GM18517 (cell line): ENCODE data around the gene NT5C3A.
"Not testable (repeated sequence)": the region's sequence is repeated elsewhere in the genome, so short reads cannot be mapped to it uniquely, and the experiment has no call there.

ENCODE experiments used
- ATAC-seq: cut with Tn5 transposase; IDR thresholded peaks from one replicate; pipeline ENCODE4 v1.9.1; 2021; ENCODE audit warnings: mild to moderate bottlenecking, moderate library complexity; ENCODE audit not compliant: unreplicated experiment

NT5C3A gene

GRCh38 chr7:32991068-32991585 is 71.4 kb downstream of the NT5C3A start:
- not testable (repeated sequence) for ATAC-seq

GRCh38 chr7:32988148-32988547 is 74.4 kb downstream of the NT5C3A start:
- ATAC-seq, result peak; percentile 84

- ATAC-seq, result not testable (repeated sequence)
These were observed 82.7 kb downstream of the NT5C3A start for GRCh38 chr7:32979902-32980301.

GRCh38 chr7:32979246-32979645 is 83.3 kb downstream of the NT5C3A start:
- not testable (repeated sequence) for ATAC-seq

GRCh38 chr7:32977159-32977558 is 85.4 kb downstream of the NT5C3A start:
- not testable (repeated sequence) for ATAC-seq

DNA sequence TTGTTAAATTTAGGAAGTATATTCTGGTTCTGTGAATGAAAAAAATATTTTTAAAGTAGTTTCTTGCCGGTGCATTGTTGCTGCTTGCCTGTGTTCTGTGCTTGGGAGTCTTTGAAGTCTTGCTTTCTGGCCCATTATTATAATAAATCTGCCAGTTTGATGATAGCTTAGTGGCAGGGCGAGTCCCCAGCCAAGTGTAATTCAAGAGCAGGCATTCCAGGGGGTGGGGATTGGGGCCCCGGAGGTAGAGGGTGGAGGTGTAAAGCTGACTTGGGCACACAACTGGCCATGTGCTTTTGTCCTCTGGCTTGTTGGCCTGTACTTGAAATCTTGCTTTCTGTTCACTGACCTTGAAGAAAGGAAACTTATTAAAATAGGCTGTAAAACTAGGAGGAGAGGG is 90.6 kb downstream of the NT5C3A start:
- ATAC-seq, result not testable (repeated sequence)

- ATAC-seq, result not testable (repeated sequence)
These were observed 95.4 kb downstream of the NT5C3A start for GRCh38 chr7:32967268-32967582.

DNA sequence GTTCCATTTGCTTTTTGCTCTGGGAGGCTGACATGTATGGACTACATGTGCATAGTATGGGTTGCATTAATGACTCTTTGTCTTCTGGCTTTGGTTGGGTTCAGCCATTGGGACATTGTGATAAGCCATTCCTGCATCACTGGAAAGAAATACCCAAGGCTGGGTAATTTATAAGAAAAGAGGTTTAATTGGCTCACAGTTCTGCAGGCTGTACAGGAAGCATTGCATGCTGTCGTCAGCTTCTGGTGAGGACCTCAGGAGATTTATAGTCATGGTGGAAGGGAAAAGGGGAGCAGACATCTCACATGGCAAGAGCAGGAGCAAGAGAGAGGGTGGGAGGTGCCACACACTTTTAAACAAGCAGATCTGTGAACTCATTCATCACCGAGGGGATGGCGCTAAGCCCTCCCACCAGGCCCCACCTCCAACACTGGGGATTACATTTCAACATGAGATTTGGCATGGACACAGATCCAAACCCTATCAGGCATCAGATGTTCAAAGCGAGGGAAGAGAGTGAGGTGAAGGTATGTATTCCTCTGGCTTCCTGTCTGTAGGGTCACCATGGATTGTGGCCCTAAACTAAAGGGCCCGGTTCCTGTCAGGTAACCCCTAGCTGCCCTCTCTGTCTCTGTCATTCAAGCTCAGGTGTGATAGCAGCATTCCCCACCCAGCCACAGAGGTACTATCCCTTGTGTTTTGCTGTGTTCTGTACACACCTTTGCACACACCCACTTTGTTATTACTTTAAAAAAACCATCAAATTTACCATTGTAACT is 95.9 kb downstream of the NT5C3A start:
- not testable (repeated sequence) for ATAC-seq

- ATAC-seq, result peak; percentile 89
These were observed 98.0 kb downstream of the NT5C3A start for GRCh38 chr7:32964461-32965159.
